NOMO-1 treated with dmso at 0.1 percent for 144 hours (cell line): ENCODE data around the gene CNOT11.
A peak's percentile ranks its signal among the peaks of the same experiment; 100 is the strongest.
"Not testable (repeated sequence)": the region's sequence is repeated elsewhere in the genome, so short reads cannot be mapped to it uniquely, and the experiment has no call there.

Experiments
- DNase-seq: peaks from one replicate; lab custom pipeline; 2025; ENCODE audit not compliant: unreplicated experiment; lab: John Stamatoyannopoulos, UW

CNOT11 gene

DNA sequence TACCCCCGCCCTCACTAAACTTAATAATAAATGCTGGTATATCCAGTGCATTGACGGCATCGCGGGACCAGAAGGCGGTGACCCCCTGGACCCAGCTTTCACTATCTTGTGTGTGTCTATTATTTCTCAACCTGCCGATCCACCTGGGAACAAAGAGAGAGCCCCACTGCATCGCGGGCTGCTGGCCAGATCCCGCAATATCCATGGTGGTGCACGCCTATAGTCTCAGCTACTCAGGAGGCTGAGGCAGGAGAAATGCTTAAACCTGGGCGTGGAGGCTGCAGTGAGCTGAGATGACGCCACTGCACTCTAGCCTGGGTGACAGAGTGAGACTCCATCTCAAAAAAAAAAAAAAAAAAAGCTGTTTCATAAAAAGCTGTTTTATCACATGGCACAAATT lies 7.8 kb upstream of the CNOT11 start:
- DNase-seq: not testable (repeated sequence)

- not testable (repeated sequence) for DNase-seq
Observed at GRCh38 chr2:101245468-101245867, 7.2 kb upstream of the CNOT11 start.

DNA sequence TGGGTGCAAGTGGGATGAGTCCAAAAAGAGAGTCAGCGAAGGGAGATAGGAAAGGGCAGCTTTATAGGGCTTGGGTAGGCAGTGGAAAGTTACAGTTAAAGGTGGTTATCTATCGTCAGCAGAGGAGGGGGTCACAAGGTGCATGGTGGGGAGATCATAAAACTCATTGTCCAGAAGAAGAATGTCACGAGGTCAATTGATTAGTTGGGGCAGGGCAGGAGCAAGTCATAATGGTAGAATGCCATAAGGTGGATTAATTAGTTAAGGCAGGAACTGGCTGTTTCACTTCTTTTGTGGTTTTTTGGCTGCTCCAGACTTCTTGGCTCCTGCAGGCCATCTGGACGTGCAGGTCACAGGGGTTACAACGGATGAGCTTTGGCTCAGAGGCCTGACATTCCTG lies 3.9 kb upstream of the CNOT11 start:
- not testable (repeated sequence) for DNase-seq

DNA sequence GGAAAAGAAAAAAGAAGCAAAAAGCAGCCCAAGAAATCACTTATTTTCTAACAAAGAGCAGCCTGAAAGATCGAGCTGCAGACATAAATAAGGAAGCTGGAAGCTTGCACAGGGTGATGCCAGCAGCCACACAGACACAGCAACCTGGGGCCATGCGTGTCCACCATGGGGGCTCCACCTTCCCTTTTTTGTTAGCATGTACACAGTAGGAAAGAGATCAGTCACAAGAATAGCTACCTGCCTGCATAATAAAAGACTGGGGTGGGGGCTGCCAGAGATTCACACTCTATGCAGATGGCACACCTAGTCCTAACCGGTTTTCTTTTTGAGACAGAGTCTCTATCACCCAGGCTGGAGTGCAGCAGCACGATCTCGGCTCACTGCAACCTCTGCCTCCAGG lies 2.9 kb upstream of the CNOT11 start:
- DNase-seq: no peak

DNA sequence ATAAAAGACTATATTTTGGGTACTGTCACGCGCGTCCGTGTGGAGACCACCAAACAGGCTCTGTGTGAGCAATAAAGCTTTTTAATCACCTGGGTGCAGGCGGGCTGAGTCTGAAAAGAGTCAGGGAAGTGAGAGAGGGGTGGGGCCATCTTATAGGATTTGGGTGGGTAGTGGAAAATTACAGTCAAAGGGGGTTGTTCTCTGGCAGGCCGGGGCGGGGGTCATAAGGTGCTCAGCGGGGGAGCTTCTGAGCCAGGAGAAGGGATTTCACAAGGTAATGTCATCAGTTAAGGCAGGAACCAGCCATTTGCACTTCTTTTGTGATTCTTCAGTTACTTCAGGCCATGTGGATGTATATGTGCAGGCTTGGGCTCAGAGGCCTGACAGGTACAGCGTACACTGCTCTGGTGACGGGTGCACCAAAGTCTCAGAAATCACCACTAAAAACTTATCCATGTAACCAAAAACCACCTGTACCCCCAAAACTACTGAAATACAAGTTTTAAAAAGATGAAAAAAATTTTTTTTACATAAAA lies 1.4 kb upstream of the CNOT11 start:
- DNase-seq: not testable (repeated sequence)

DNA sequence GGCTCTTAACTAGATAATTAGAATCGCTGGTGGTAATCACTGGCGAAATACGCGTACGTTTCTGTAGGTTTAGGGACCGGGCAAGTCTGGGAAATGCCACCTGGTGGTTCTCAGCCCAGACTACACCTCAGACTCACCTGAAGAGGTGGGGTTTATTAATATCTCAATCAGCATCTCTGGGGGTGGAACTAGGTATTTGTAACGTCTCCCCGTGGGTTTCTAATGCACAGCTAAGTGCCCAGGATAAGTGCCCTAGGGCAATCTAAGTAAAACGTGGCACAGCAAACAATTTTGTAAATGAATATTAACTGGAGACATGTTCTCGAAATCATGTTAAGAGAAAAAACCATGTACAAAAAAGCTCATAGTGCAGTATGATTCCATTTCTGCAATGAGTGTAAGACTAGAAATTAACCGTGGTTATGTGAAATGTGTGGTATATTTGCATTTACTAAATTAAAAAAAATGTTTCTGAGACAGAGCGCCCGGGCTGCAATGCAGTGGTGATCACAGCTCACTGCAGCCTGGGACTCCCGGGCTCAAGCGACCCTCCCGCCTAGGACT lies 760 bp upstream of the CNOT11 start:
- DNase-seq: no peak

- DNase-seq: peak; percentile 57
Observed at GRCh38 chr2:101253013-101253702, 472 bp downstream of the CNOT11 start.

DNA sequence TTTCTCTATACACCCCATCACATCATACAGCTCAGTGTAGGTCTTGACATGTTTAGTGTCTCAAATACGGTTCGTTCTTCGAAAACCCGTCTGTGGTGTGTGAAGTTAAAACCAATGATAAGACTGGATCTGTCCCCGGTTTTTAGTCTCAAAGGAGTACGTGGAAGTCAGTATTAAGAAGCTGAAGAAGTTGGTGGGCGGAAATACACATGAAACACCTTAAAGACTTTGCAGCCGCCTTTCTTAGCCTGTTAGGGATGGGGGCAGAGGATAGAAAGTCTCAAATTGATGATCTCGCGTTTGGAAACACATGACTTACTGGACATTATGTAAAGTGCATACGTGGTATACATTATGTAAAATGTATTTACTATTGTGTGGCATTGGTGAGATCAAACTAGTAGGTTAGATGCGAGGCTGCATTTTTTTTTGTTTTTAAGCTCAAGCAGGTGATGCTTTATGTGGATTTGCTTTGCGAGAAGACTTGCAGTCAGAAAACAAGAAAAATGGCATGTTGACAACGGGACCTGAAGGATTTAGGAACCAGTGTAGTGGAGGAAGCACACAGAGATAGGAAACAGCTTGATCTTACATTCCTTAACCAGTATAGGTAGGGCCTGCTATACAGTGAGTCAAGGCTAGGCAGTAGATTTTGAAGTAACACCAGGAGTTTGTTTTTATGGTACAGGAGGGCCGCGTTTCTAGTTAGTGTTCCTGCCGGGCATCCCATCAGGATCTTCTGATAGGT lies 1.2 kb downstream of the CNOT11 start:
- DNase-seq: no peak

DNA sequence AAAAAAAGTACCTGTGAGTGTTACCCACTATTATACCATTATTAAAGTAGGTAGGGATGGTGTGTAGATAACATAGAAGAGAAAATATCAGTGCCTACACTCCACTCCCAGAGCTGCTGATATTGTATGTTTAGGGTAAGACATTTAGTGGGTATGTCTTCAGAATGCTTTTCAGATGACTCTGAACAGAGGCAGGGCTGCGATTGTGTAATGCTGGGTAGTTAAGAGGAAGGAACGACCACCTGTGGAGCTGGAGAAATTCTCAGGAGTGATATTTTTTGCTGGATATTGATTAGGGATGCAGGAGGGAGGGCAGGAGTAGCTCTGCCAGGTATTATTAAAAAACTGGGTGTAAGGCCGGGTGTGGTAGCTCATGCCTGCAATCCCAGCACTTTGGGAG lies 2.8 kb downstream of the CNOT11 start:
- DNase-seq: no peak

- DNase-seq: no peak
Observed at GRCh38 chr2:101256316-101256715, 3.6 kb downstream of the CNOT11 start.

GRCh38 chr2:101258804-101259203 lies 6.1 kb downstream of the CNOT11 start:
- DNase-seq: no peak

- no peak for DNase-seq
Observed at GRCh38 chr2:101262142-101262541, 9.5 kb downstream of the CNOT11 start.

DNA sequence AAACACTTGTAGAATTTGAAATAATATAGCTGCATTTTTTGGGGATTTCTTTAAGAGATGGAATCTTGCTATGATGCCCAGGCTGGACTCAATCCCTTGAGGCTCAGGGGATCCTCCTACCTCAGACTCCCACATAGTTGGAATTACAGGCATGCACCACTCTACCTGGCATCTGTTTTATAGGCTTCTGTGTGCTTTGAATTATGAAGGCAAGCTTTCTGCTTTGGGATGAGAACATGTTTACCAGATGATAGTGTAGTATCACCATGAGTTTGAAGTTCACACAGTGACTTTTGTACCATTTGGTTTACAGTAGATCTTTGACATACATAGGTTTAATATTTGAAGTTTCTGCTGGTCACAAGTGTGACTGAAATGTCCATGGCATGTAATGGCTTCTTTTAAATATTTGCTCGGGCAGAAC lies 10.7 kb downstream of the CNOT11 start:
- DNase-seq: no peak

GRCh38 chr2:101264360-101264939 lies 11.8 kb downstream of the CNOT11 start:
- no peak for DNase-seq

GRCh38 chr2:101265893-101266499 lies 13.3 kb downstream of the CNOT11 start:
- DNase-seq: no peak

DNA sequence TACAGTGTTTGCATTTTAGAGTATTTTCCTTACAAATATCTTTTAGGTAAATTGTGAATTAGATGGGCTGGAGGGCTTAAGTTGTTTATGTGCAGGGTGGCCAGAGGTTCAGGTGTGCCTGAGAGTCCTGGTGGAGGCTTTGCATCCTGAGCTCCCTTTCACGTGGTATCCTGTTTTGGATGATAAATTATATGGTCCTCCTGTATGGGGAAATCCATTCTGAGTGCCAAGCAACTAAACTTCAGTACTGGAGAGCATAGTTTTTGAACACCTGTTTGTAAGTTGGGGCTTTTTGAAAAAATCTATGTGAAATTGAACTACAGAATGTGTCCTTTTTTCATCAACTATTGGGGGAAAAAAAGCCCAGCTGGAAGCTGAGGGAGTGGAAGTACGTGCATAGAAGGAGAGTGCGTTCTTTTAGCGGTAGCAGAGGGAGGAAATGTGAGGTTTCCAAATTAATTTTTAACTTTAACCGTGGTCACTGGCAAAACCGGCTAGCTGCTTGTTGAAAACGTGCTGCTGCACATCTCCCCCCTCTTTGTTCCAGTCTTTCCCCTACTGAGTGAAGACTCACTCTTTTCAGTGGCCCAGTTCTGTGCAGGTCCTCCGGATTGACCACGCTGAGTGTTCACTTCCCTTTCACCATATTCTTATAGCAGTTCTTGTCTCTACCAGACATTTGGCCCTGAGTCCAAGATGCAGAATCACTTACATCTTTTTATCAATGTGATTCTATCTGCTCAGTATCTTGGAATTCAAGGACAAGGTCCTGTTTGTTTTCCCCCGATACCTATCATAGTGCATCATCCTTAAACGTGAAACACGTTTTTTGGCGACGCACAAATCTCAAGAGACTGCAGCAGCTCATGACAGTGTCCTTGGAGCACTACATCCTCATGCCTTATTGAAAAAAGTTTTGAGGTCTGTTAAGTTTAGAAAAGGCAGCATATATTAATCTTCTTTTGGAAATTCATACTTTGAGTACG lies 15.3 kb downstream of the CNOT11 start:
- no peak for DNase-seq

- no peak for DNase-seq
Observed at GRCh38 chr2:101270700-101271259, 18.1 kb downstream of the CNOT11 start.

DNA sequence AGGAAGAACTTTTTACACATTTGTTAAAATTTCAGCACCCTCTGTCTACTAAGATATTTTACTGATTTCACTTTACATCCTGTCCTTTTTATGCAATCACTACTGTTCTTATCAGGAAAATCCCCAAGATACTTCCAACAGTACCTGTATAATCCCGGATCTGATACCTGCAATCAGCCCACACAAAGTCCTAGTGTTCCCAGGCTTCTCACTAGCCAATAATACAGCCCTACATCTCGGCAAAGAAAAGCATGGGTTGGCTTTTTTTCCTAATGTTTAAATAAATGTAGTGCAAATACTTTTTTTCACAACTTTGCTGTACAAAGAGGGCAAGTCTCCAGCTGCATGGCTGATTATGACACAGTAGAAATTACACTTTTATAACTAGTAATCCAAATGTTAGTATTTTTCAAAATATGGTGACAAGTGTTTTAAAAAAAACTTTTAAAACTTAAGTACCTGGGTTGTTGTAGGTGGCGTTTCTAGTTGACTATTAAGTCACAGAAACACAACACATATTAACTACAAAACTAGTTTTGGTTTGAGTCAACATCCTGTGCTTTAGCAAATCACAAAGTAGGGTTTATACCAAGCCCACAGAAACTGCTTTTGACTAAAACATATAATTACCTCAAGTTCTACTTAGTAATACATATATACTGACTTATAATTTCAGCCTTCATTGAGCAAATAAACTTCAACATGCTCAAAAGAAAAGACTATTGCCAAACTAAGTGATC lies 19.5 kb downstream of the CNOT11 start:
- DNase-seq: no peak

DNA sequence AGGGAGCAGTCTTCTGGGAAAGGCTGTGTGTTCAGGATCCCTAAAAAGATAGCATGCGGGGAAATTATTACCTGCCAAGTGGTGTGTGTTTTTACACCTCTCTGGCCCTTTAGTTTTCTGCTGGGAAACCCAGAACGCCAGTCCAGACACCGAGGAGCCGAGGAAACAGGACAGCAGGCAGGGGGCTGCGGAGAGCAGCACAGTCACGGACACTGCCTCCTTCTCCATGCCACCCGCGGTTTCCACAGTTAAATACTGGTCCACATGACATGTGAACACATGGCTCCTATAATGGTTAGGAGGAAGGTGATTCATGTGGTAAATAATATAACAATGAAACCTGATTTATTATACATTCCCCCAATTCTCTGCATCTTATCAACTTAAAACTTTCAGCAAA lies 20.4 kb downstream of the CNOT11 start:
- DNase-seq: no peak
